ENCODE results near the gene RPH3AL. TPM values are rescaled to one million over a fixed set of nuclear protein-coding genes. Genes with fewer than 3 reads are reported as not detected.

RPH3AL gene
- total RNA-seq, 4 donors from 2014 or later: 6.3 to 14.4 (median 10.8) TPM

- Histone ChIP-seq H3K4me3 (no peak overlapping the region), H3K36me3 (no peaks in the 10 kb centered on the region), H3K27ac (no peak overlapping the region), H3K27me3 (no peaks in the 10 kb centered on the region), H3K4me1 (no peaks in the 10 kb centered on the region), H3K9me3 (no peaks in the 10 kb centered on the region)
- in situ Hi-C loops (cut with MboI; ENCODE audit: low sequenced_read_pairs in 4 of 4): no loop called here
- DNase-seq (no peak), ATAC-seq (no peak)
- TF ChIP-seq POLR2A (IDR thresholded peaks at IDR 0.05) (no peak), CTCF (IDR thresholded peaks at IDR 0.05 in 4 of 5, conservative IDR thresholded peaks at IDR 0.05 in 1 of 5) (no peak)
- intact Hi-C loops (cut with DNase I; ENCODE audit: low total_unique reads): no loop called here
Measured at GRCh38 chr17:285751-286422, 66.7 kb downstream of the RPH3AL start.

GRCh38 chr17:284676-285355 is 67.8 kb downstream of the RPH3AL start:
- no peaks in the 10 kb centered on the region for H3K9me3 ChIP-seq
- no peak overlapping the region for H3K27ac ChIP-seq
- DNase-seq: no peak
- TF ChIP-seq POLR2A (IDR thresholded peaks at IDR 0.05) (no peak), CTCF (IDR thresholded peaks at IDR 0.05 in 4 of 5, conservative IDR thresholded peaks at IDR 0.05 in 1 of 5) (no peak)
- intact Hi-C loops (cut with DNase I; ENCODE audit: low total_unique reads): no loop called here
- no peaks in the 10 kb centered on the region for H3K27me3 ChIP-seq
- in situ Hi-C loops (cut with MboI; ENCODE audit: low sequenced_read_pairs in 4 of 4): no loop called here
- H3K4me3 ChIP-seq: no peak overlapping the region
- no peak for ATAC-seq
- H3K4me1 ChIP-seq: no peaks in the 10 kb centered on the region
- no peaks in the 10 kb centered on the region for H3K36me3 ChIP-seq

GRCh38 chr17:283911-284675 is 68.5 kb downstream of the RPH3AL start:
- H3K9me3 ChIP-seq: no peaks in the 10 kb centered on the region
- no peak for TF ChIP-seq POLR2A (IDR thresholded peaks at IDR 0.05)
- no peak for TF ChIP-seq CTCF (IDR thresholded peaks at IDR 0.05 in 4 of 5, conservative IDR thresholded peaks at IDR 0.05 in 1 of 5)
- in situ Hi-C loops (cut with MboI; ENCODE audit: low sequenced_read_pairs in 4 of 4) (no loop called here), intact Hi-C loops (cut with DNase I; ENCODE audit: low total_unique reads) (no loop called here)
- H3K27ac ChIP-seq: no peak overlapping the region
- H3K36me3 ChIP-seq: no peaks in the 10 kb centered on the region
- no peaks in the 10 kb centered on the region for H3K27me3 ChIP-seq
- no peak for DNase-seq
- ATAC-seq: no peak
- no peak overlapping the region for H3K4me3 ChIP-seq
- H3K4me1 ChIP-seq: no peaks in the 10 kb centered on the region

DNA sequence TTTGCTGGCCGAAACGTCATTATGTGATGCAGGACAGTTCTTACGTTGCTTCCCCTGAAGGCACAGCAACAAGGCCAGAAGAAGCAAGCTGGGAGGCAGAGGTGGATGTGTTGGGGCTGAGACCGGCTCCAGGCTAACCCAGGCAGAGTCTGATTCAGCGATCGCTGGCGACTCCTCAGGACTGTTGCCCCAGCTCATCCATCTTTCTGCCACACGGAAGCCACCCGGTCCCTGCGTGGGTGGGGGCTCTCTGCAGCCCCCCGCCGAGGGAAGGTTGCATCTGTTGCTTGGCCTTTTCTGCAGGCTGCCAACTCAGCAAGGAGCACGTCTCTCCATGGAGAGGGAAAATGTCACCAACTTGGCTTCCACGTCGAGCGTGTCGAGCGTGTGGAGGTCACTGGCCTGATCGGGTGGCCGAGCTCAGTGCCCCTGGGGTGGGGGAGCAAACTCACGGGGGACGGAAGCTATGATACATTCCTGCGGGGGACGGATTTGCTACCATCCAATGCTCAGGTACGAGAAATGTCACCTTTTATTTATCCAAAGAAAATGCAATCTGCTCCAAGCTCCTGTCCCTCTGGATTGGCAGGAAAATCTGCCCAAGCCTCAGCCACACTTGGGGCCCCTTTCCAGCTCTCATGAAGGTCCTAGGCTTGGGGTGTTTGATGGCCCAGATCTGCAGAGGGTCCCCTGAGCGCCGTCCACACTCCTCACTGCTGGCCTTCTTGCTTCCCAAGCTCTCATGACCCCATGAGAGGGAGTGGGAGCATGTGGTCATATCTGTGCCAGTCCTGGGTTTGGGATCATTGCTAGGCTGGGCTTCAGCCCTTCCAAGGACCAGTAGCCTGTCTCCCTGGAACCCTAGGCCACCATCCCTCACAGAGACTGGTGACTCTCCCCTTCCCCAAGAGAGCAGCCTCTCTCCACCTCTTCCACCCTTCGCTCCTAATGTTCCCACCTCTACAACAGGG is 69.4 kb downstream of the RPH3AL start:
- TF ChIP-seq POLR2A (IDR thresholded peaks at IDR 0.05) (no peak), CTCF (IDR thresholded peaks at IDR 0.05 in 4 of 5, conservative IDR thresholded peaks at IDR 0.05 in 1 of 5) (no peak)
- no peak overlapping the region for H3K4me3 ChIP-seq
- H3K27ac ChIP-seq: no peak overlapping the region
- no peaks in the 10 kb centered on the region for H3K36me3 ChIP-seq
- ATAC-seq (no peak), DNase-seq (no peak)
- in situ Hi-C loops (cut with MboI; ENCODE audit: low sequenced_read_pairs in 4 of 4) (no loop called here), intact Hi-C loops (cut with DNase I; ENCODE audit: low total_unique reads) (no loop called here)
- no peaks in the 10 kb centered on the region for H3K4me1 ChIP-seq
- H3K9me3 ChIP-seq: no peaks in the 10 kb centered on the region
- no peaks in the 10 kb centered on the region for H3K27me3 ChIP-seq

Data from gastrocnemius medialis (tissue), 4 donors.